ENCODE data around the gene DCTN2. TPM values are rescaled to one million over a fixed set of nuclear protein-coding genes. Genes with fewer than 3 reads are reported as not detected.
"Not testable (repeated sequence)": the region's sequence is repeated elsewhere in the genome, so short reads cannot be mapped to it uniquely, and the experiment has no call there.

Gene DCTN2
- polyA plus RNA-seq, 1 experiment: 167 TPM

GRCh38 chr12:57511161-57511560, 35.8 kb downstream of the DCTN2 start:
- no peak for DNase-seq (ENCODE audit: low read depth)
- ChIA-PET CTCF (no interaction called here), POLR2A (no interaction called here)
- TF ChIP-seq CTCF (IDR thresholded peaks at IDR 0.05; ENCODE audit: insufficient read depth, low read depth, low read length): no peak
- Histone ChIP-seq H3K4me3 (ENCODE audit: low read depth, low read length) (no peak overlapping the region), H3K27me3 (ENCODE audit: control insufficient read depth, insufficient read depth, low read length) (no peaks in the 10 kb centered on the region), H3K36me3 (ENCODE audit: control insufficient read depth, insufficient read depth, low read length) (peaks cover 42% of the 10 kb centered on the region)

- not testable (repeated sequence) for H3K27me3 ChIP-seq (ENCODE audit: control insufficient read depth, insufficient read depth, low read length); DNase-seq (ENCODE audit: low read depth)
These were observed 39.2 kb downstream of the DCTN2 start for GRCh38 chr12:57507796-57508195.

GRCh38 chr12:57506541-57506940, 40.5 kb downstream of the DCTN2 start:
- DNase-seq (ENCODE audit: low read depth): not testable (repeated sequence)
- ChIA-PET POLR2A (interaction anchor here (0.7 kb wide), 1 partner anchor 277 kb away, joined by 4 read pairs; no protein-coding TSS in a partner anchor), CTCF (interaction anchor here (1.0 kb wide), 1 partner anchor 54 kb away, joined by 3 read pairs; no protein-coding TSS in a partner anchor)

More at GRCh38 chr12:57507796-57508195, 39.2 kb downstream of the DCTN2 start:
- H3K4me3 ChIP-seq (ENCODE audit: low read depth, low read length); CTCF ChIA-PET; POLR2A ChIA-PET: not testable (repeated sequence)
- H3K36me3 ChIP-seq (ENCODE audit: control insufficient read depth, insufficient read depth, low read length): peaks cover 39% of the 10 kb centered on the region

GRCh38 chr12:57502311-57502969, 44.6 kb downstream of the DCTN2 start:
- H3K27me3 ChIP-seq (ENCODE audit: control insufficient read depth, insufficient read depth, low read length); DNase-seq (ENCODE audit: low read depth); POLR2A ChIA-PET; H3K4me3 ChIP-seq (ENCODE audit: low read depth, low read length): not testable (repeated sequence)
- peaks cover 43% of the 10 kb centered on the region for H3K36me3 ChIP-seq (ENCODE audit: control insufficient read depth, insufficient read depth, low read length)
- CTCF ChIA-PET: interaction anchor here (1.6 kb wide), 1 partner anchor 119 kb away, joined by 3 read pairs; no protein-coding TSS in a partner anchor

More at GRCh38 chr12:57506541-57506940, 40.5 kb downstream of the DCTN2 start:
- H3K27me3 ChIP-seq (ENCODE audit: control insufficient read depth, insufficient read depth, low read length); H3K4me3 ChIP-seq (ENCODE audit: low read depth, low read length): not testable (repeated sequence)
- H3K36me3 ChIP-seq (ENCODE audit: control insufficient read depth, insufficient read depth, low read length): peaks cover 32% of the 10 kb centered on the region

- Histone ChIP-seq H3K4me3 (ENCODE audit: low read depth, low read length) (no peak overlapping the region), H3K27me3 (ENCODE audit: control insufficient read depth, insufficient read depth, low read length) (no peaks in the 10 kb centered on the region), H3K36me3 (ENCODE audit: control insufficient read depth, insufficient read depth, low read length) (peaks cover 40% of the 10 kb centered on the region)
- no peak for DNase-seq (ENCODE audit: low read depth)
- CTCF ChIA-PET: no interaction called here
- POLR2A ChIA-PET: no interaction called here
- TF ChIP-seq CTCF (IDR thresholded peaks at IDR 0.05; ENCODE audit: insufficient read depth, low read depth, low read length): no peak
These were observed 46.8 kb downstream of the DCTN2 start for GRCh38 chr12:57500213-57500612.

GRCh38 chr12:57498571-57498970, 48.4 kb downstream of the DCTN2 start:
- ChIA-PET POLR2A (no interaction called here), CTCF (no interaction called here)
- Histone ChIP-seq H3K4me3 (ENCODE audit: low read depth, low read length) (no peak overlapping the region), H3K27me3 (ENCODE audit: control insufficient read depth, insufficient read depth, low read length) (no peaks in the 10 kb centered on the region), H3K36me3 (ENCODE audit: control insufficient read depth, insufficient read depth, low read length) (peaks cover 33% of the 10 kb centered on the region)
- no peak for DNase-seq (ENCODE audit: low read depth)
- TF ChIP-seq CTCF (IDR thresholded peaks at IDR 0.05; ENCODE audit: insufficient read depth, low read depth, low read length): no peak

GRCh38 chr12:57498132-57498502, 48.9 kb downstream of the DCTN2 start:
- TF ChIP-seq CTCF (IDR thresholded peaks at IDR 0.05; ENCODE audit: insufficient read depth, low read depth, low read length): no peak
- CTCF ChIA-PET: interaction anchor here (0.9 kb wide), 1 partner anchor 23 kb away, joined by 3 read pairs; no protein-coding TSS in a partner anchor
- Histone ChIP-seq H3K27me3 (ENCODE audit: control insufficient read depth, insufficient read depth, low read length) (no peaks in the 10 kb centered on the region), H3K36me3 (ENCODE audit: control insufficient read depth, insufficient read depth, low read length) (peaks cover 33% of the 10 kb centered on the region), H3K4me3 (ENCODE audit: low read depth, low read length) (no peak overlapping the region)
- POLR2A ChIA-PET: no interaction called here
- no peak for DNase-seq (ENCODE audit: low read depth)

Measured in BJ (cell line).